GM12801 (cell line): ENCODE data around the gene HCN4.

Experiments
- TF ChIP-seq, protein P1 (sequence below): IDR thresholded peaks from one replicate; pipeline ENCODE4 v1.5.1; 2011; ENCODE audit warnings: control low read depth; ENCODE audit not compliant: insufficient read length; ENCODE audit errors: extremely low read depth

The HCN4 gene

DNA sequence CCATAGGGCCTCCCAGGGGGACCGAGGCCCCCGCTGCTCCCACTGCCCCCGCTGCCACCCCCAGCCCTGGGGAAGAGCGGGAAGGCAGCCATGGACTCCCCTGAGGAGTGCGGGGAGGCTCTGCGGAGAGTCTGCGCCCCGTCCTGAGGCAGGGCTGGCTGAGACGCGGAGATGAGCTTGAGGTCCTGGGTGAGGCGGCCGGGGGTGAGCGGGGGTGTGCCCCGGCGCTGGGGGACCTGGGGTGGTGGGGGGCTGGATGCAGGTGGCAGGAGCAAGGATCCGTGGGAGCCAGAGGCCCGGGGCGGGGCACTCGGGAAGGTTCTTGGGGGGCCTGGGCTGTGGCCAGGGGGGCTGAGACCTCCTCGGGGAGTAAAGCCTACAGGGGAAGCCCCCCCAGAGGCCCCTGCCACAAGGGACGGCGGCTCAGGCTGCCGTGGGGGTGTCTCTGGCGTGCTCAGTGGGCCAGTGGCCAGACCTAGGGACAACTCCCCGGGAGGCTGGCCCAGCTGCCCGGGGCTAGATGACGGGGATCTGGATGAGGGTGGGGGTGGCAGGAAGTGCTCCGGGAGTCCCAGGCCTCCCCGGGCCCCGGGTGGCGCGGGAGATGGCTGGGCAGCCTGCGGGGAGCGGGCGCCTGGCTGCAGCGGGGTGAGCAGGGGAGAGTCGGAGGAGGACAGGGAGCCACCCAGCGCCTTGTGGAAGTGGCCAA is 45.9 kb downstream of the HCN4 start:
- TF ChIP-seq, protein P1, sequence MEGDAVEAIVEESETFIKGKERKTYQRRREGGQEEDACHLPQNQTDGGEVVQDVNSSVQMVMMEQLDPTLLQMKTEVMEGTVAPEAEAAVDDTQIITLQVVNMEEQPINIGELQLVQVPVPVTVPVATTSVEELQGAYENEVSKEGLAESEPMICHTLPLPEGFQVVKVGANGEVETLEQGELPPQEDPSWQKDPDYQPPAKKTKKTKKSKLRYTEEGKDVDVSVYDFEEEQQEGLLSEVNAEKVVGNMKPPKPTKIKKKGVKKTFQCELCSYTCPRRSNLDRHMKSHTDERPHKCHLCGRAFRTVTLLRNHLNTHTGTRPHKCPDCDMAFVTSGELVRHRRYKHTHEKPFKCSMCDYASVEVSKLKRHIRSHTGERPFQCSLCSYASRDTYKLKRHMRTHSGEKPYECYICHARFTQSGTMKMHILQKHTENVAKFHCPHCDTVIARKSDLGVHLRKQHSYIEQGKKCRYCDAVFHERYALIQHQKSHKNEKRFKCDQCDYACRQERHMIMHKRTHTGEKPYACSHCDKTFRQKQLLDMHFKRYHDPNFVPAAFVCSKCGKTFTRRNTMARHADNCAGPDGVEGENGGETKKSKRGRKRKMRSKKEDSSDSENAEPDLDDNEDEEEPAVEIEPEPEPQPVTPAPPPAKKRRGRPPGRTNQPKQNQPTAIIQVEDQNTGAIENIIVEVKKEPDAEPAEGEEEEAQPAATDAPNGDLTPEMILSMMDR = no peak

DNA sequence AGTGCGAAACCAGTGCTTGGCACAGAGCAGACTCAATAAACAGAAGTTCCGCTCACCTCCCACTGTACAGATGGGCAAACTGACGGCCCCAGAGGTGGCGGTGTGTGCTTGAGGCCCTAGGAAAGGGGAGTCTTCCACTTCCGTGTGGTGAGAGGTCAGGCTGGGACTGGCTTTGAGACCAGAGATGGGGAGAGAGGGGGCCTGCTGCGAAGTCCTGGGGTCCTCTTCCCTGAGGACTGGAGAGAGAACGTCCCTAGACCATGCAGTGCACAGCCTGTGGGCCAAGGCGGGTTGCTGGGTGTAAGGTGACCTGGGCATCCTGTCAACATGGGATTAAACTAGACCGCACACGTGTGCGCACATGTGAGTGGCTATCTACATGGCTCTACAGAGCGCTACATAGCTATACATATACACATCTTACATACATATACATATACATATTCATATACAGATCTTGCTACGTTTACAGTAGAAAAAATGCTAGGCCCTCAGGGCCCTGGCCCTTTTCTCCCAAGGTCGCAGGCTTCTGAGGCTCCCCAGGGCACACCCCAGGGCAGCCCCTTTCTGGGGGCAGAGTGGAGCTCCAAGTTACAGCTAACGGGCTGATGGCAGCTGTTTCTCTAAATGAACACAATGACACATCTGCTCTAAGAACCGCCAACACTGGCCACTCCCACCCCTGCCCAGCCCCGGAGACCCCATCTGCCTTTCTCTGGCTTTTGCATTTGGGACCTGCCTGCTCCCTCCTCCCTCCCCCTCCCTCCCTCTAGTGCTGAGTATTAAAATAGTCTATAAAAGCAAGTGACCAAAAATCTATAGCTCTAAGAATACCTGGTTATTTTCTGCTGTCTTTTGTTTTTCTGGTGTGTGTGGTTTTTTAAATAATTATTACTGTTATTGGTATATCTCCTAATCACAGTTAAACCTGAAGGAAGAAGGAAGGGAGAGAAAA is 47.0 kb downstream of the HCN4 start:
- TF ChIP-seq, protein P1 = no peak

DNA sequence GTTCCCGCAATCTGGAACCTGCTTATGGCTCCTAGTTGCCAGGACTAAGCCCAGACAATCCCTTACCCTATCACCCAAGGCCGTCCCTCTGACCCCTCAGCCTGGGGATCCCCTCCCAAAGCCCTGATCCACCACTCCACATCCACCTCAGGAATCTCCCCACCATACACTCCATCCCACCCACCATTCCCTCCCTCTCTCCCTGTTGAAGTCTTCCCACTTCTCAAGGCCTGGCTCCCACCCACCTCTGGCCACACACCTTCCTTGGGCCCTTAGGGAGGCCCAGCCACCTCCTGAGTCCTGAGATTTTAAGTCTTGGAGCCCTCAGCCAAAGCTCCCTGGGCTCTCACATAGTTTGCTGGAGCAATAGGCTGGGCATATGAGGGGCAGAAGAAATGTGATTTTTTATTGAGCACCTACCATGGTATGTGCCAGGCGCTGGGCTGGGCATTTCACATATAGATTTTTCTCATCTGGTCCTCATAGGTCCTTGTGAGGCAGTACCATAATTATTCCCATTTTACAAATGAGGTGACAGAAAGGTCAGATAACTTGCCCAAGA is 48.1 kb downstream of the HCN4 start:
- TF ChIP-seq, protein P1 = no peak

DNA sequence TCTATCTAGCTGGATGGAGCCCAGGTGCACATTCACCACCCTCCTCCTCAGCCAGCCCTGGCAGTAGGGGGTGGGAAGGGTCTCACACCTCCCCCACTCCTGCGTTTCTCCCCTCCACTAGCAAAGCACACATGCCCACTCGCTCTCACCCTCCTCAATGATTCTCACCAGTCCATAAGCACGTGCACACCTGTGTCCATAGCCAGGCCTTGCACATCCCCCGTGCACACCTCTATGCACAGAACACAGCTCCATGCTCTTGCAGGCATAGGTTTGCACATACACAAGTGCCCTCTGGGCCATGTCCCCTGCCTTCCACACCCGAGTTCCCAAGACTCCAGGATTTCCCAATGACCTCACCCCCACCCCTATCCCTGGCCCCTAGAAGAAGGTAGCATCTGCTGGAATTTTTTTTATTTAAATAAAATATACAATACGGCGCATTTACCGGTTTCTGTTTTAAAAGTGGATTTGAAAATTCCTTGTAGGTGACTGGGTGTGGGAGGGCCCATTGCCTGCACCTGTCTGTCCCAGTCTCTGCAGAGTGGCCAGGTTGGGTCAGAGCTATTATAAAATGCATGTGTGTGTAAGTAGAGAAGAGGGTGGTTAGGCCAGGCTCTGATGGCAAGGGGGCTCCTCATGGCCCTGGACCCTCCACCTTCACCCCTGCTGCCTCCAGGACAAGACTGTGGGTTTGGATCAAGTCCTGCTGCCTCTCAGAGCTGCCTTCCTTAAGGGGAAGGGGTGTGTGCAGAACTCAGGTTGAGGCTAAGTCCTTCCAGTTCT is 49.1 kb downstream of the HCN4 start:
- TF ChIP-seq, protein P1 = no peak

DNA sequence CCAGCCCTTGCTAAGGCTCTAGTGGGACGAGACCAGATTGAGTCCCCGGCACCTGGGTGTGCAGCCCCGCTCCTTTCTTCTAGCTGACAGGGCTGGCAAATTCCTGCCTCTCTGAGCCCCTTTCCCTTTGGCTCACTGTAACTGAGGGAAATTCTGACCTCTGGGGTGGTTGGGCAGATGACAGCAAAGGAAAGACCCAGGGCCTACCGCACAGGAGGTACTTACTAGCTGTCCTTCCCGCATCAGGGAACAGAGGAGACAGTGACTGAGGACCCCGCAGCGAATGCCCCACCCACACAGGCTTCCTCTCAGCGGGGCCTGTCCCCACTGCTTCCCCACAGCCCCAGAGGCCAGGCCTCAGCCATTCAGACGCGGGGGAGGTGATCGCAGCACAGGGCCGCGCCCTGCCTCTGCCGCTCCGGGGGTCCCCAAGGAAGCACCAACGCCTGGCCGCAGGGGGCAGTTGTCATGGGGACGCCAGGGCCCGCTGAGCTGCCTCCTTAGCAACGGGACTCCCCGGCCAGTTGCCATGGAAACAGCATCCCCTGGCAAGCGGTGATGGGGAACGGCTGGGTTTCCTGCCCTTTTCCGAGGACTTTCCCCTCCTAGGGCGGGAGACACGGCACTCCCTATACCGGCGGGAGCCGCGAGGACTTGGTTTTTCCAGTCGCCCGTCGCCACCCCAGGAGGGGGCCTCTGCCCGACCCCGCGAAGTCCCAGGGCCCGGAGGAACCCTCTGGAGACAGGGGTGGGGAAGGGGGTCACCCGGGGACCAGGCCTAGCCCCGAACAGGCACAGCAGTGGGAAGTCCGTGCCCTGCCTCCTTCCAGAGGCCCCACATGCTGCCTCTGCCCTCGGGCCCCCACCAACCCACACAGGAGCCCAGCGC is 50.1 kb downstream of the HCN4 start:
- TF ChIP-seq, protein P1 = no peak

DNA sequence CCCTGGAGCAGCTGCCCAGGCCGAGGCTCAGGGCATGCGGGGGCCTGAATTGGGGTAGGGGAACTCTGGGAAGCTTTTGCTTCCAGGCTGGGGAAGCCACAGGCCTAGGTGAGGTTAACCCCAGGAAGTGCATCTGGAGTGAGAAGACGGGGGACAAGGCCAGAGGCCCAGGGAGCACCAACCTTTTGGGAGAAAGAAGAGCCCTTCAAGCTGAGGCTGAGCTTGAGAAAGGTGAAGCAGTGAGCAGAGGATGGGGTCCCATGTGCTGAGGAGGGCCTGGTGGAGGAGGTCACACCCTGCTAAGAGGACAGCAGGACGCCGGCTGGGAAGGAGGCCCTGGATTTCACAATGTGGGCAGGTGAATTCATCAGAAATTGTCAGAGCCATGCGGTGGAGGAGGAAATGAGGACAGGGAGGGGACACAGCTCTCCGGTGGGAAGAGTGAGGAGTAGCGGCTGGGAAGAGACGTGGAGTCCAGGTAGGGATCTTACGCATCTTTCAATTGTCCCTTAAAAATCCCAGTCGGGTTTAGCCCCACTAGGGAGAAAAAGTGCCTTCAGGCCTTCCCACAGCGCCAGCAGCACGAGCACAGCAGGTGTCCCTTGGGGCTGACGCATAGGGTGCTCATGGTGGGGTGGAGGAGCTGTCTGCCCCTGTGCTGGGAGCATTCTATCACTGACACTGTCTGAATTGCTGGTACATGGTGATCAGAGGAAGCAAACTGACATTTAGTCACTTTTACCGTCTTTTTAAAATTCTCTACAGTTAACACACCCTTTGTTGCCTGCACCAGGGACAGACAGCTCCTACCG is 50.9 kb downstream of the HCN4 start:
- TF ChIP-seq, protein P1 = no peak
